Measurements from ENCODE around the gene HSPA12B.

GRCh38 chr20:3701061-3701998, 31.2 kb upstream of the HSPA12B start:
- TF ChIP-seq TOX (CRISPR knock-in tag; IDR thresholded peaks at IDR 0.05; ENCODE audit: borderline replicate concordance) = no peak
- TF ChIP-seq TSHZ2 (CRISPR knock-in tag; IDR thresholded peaks at IDR 0.05) = no peak
- TF ChIP-seq ZFP3 (CRISPR knock-in tag; IDR thresholded peaks at IDR 0.05) = no peak
- TF ChIP-seq ZNF8 (CRISPR knock-in tag; IDR thresholded peaks at IDR 0.05) = no peak
- TF ChIP-seq ZC3H10 (CRISPR knock-in tag; IDR thresholded peaks at IDR 0.05) = no peak
- TF ChIP-seq CSRNP3 (CRISPR knock-in tag; IDR thresholded peaks at IDR 0.05) = no peak

All from SK-N-SH treated with all-trans-retinoic acid at 6 μM for 48 hours (cell line).